Duodenal mucosa (tissue), 2 donors: ENCODE data around the gene ZNF791.

ENCODE experiments used
- H3K27ac ChIP-seq: one replicate; pipeline ENCODE4 v1.7.0; 2013; ENCODE audit warnings: low read depth, low read length
- H3K27me3 ChIP-seq, 2 donors: one replicate each; pipeline ENCODE4 v1.7.0; 2013; ENCODE audit warnings: low read length in 2 of 2, control low read depth in 1 of 2; ENCODE audit not compliant: insufficient read depth in 2 of 2, control insufficient read depth in 1 of 2
- H3K36me3 ChIP-seq, 2 donors: one replicate each; pipeline ENCODE4 v1.7.0; 2013; ENCODE audit warnings: low read length in 2 of 2, control low read depth in 1 of 2; ENCODE audit not compliant: insufficient read depth in 2 of 2, control insufficient read depth in 1 of 2
- H3K4me1 ChIP-seq, 2 donors: one replicate each; pipeline ENCODE4 v1.7.0; 2013; ENCODE audit warnings: low read length in 2 of 2, control low read depth in 1 of 2; ENCODE audit not compliant: insufficient read depth in 2 of 2, control insufficient read depth in 1 of 2
- H3K4me3 ChIP-seq, 2 donors: one replicate each; pipeline ENCODE4 v1.7.0; 2013; ENCODE audit warnings: low read length in 2 of 2, low read depth in 1 of 2
- H3K9ac ChIP-seq, 2 donors: one replicate each; pipeline ENCODE4 v1.7.0; 2013; ENCODE audit warnings: low read length in 2 of 2, low read depth in 1 of 2
- H3K9me3 ChIP-seq, 2 donors: one replicate each; pipeline ENCODE4 v1.7.0; 2013; ENCODE audit warnings: low read length in 2 of 2, control low read depth in 1 of 2; ENCODE audit not compliant: control insufficient read depth in 1 of 2

The ZNF791 gene

GRCh38 chr19:12665671-12666264 lies 55.0 kb downstream of the ZNF791 start:
- H3K9me3 ChIP-seq, result no peaks in the 10 kb centered on the region
- peaks cover 37 to 51% of the 10 kb centered on the region in 2 donors for H3K4me1 ChIP-seq
- H3K36me3 ChIP-seq, result peaks cover 4 to 20% of the 10 kb centered on the region in 2 donors
- no peak overlapping the region for H3K27ac ChIP-seq
- peak overlapping the region; percentile 90 to 92 for H3K4me3 ChIP-seq
- peak overlapping the region; percentile 78 to 90 for H3K9ac ChIP-seq
- no peaks in the 10 kb centered on the region for H3K27me3 ChIP-seq

GRCh38 chr19:12666265-12667048 lies 55.7 kb downstream of the ZNF791 start, which contains the start of the genes MAN2B1 and WDR83:
Gene MAN2B1, minus strand, starts transcription at chr19:12666742. Its CDS starts 41 bp downstream, at chr19:12666701.
Gene WDR83, plus strand, starts transcription at chr19:12666807. Its CDS starts 2,984 bp downstream, at chr19:12669791.
- H3K27ac ChIP-seq, result no peak within 1 kb of the TSS
- peaks cover 37 to 53% of the 10 kb centered on the region in 2 donors for H3K4me1 ChIP-seq
- peaks cover 4 to 13% of the 10 kb centered on the region in 2 donors for H3K36me3 ChIP-seq

GRCh38 chr19:12667731-12668302 lies 57.1 kb downstream of the ZNF791 start:
- no peaks in the 10 kb centered on the region for H3K27me3 ChIP-seq
- H3K4me1 ChIP-seq, result peaks cover 37 to 53% of the 10 kb centered on the region in 2 donors
- H3K36me3 ChIP-seq, result peaks cover 8 to 16% of the 10 kb centered on the region in 2 donors
- no peaks in the 10 kb centered on the region for H3K9me3 ChIP-seq
- no peak overlapping the region for H3K27ac ChIP-seq
- H3K9ac ChIP-seq, result peak overlapping the region; percentile 90 to 96
- H3K4me3 ChIP-seq, result peak overlapping the region; percentile 85 to 99

More at GRCh38 chr19:12666265-12667048, 55.7 kb downstream of the ZNF791 start, which contains the start of the genes MAN2B1 and WDR83:
- no peaks in the 10 kb centered on the region for H3K9me3 ChIP-seq
- H3K4me3 ChIP-seq, result peak within 1 kb of the TSS; percentile 90 to 92
- no peaks in the 10 kb centered on the region for H3K27me3 ChIP-seq
- peak within 1 kb of the TSS; percentile 78 to 90 for H3K9ac ChIP-seq

GRCh38 chr19:12668346-12668745 lies 57.6 kb downstream of the ZNF791 start:
- H3K27me3 ChIP-seq, result no peaks in the 10 kb centered on the region
- H3K4me3 ChIP-seq, result peak overlapping the region; percentile 85 to 99
- peaks cover 11 to 14% of the 10 kb centered on the region in 2 donors for H3K36me3 ChIP-seq
- H3K4me1 ChIP-seq, result peaks cover 37 to 53% of the 10 kb centered on the region in 2 donors
- H3K27ac ChIP-seq, result no peak overlapping the region
- no peaks in the 10 kb centered on the region for H3K9me3 ChIP-seq
- H3K9ac ChIP-seq, result peak overlapping the region; percentile 90 to 96

GRCh38 chr19:12668932-12669269 lies 58.2 kb downstream of the ZNF791 start:
- Histone ChIP-seq H3K4me3 (peak overlapping the region; percentile 85 to 99), H3K4me1 (peaks cover 37 to 53% of the 10 kb centered on the region in 2 donors), H3K36me3 (peaks cover 13 to 15% of the 10 kb centered on the region in 2 donors), H3K9ac (peak overlapping the region; percentile 90 to 96), H3K27me3 (no peaks in the 10 kb centered on the region), H3K9me3 (no peaks in the 10 kb centered on the region), H3K27ac (peak overlapping the region; percentile 93)

- Histone ChIP-seq H3K4me3 (peak overlapping the region; percentile 85 to 99), H3K27ac (peak overlapping the region; percentile 93), H3K9me3 (no peaks in the 10 kb centered on the region), H3K9ac (peak overlapping the region; percentile 90 to 96), H3K4me1 (peaks cover 37 to 49% of the 10 kb centered on the region in 2 donors), H3K27me3 (no peaks in the 10 kb centered on the region), H3K36me3 (peaks cover 19 to 21% of the 10 kb centered on the region in 2 donors)
Measured at GRCh38 chr19:12669270-12670158, 58.8 kb downstream of the ZNF791 start.

GRCh38 chr19:12670159-12670928 lies 59.6 kb downstream of the ZNF791 start:
- Histone ChIP-seq H3K4me3 (peak overlapping the region; percentile 85 to 99), H3K4me1 (peaks cover 36 to 42% of the 10 kb centered on the region in 2 donors), H3K9me3 (no peaks in the 10 kb centered on the region), H3K27me3 (no peaks in the 10 kb centered on the region), H3K27ac (peak overlapping the region; percentile 93), H3K36me3 (peaks cover 21 to 27% of the 10 kb centered on the region in 2 donors), H3K9ac (peak overlapping the region; percentile 90 to 96)

GRCh38 chr19:12672744-12673143 lies 62.0 kb downstream of the ZNF791 start:
- no peaks in the 10 kb centered on the region for H3K27me3 ChIP-seq
- no peak overlapping the region for H3K9ac ChIP-seq
- H3K4me1 ChIP-seq, result peaks cover 18 to 27% of the 10 kb centered on the region in 2 donors
- no peaks in the 10 kb centered on the region for H3K9me3 ChIP-seq
- no peak overlapping the region for H3K27ac ChIP-seq
- peaks cover 37 to 46% of the 10 kb centered on the region in 2 donors for H3K36me3 ChIP-seq
- H3K4me3 ChIP-seq, result no peak overlapping the region

GRCh38 chr19:12675399-12675798 lies 64.7 kb downstream of the ZNF791 start:
- Histone ChIP-seq H3K27me3 (no peaks in the 10 kb centered on the region), H3K4me3 (no peak overlapping the region), H3K9ac (no peak overlapping the region), H3K9me3 (no peaks in the 10 kb centered on the region), H3K4me1 (peaks cover 3 to 9% of the 10 kb centered on the region in 2 donors), H3K27ac (no peak overlapping the region), H3K36me3 (peaks cover 38 to 64% of the 10 kb centered on the region in 2 donors)
